Astrocyte (in vitro differentiated cells and primary cell): ENCODE data around the gene JHY. TPM values are rescaled to one million over a fixed set of nuclear protein-coding genes. Genes with fewer than 3 reads are reported as not detected.

Source experiments
- DNase-seq: peaks from one replicate; pipeline ENCODE4 v3.0.0-alpha.2; 2010; ENCODE audit warnings: low read depth
- FAIRE-seq: peaks from 2 replicates; lab custom pipeline; 2011; peaks lifted over from hg19 to GRCh38; lab: Jason Lieb, UNC
- H2AFZ ChIP-seq: 2 replicates; pipeline ENCODE4 v1.6.0; 2012; ENCODE audit warnings: low read depth, low read length, inconsistent platforms
- H3K27ac ChIP-seq: 2 replicates; pipeline ENCODE4 v1.5.1; 2011; ENCODE audit warnings: low read depth, low read length, inconsistent platforms
- H3K27me3 ChIP-seq: 2 replicates; pipeline ENCODE4 v1.6.0; 2011; ENCODE audit warnings: low read length, inconsistent platforms; ENCODE audit not compliant: insufficient read depth
- H3K36me3 ChIP-seq: 2 replicates; pipeline ENCODE4 v1.5.1; 2011; ENCODE audit warnings: low read length, inconsistent platforms; ENCODE audit not compliant: insufficient read depth
- H3K4me1 ChIP-seq: 2 replicates; pipeline ENCODE4 v1.5.1; 2011; ENCODE audit warnings: low read length, inconsistent platforms; ENCODE audit not compliant: insufficient read depth
- H3K4me2 ChIP-seq: 2 replicates; pipeline ENCODE4 v1.6.0; 2012; ENCODE audit warnings: low read length, inconsistent platforms
- H3K4me3 ChIP-seq: 2 replicates; pipeline ENCODE4 v1.5.1; 2011; ENCODE audit warnings: low read depth, mild to moderate bottlenecking, low read length, inconsistent platforms; ENCODE audit not compliant: insufficient read depth
- H3K79me2 ChIP-seq: 2 replicates; pipeline ENCODE4 v1.6.0; 2012; ENCODE audit warnings: mild to moderate bottlenecking, low read length, inconsistent platforms; ENCODE audit not compliant: insufficient read depth
- H3K9ac ChIP-seq: 2 replicates; pipeline ENCODE4 v1.6.0; 2012; ENCODE audit warnings: mild to moderate bottlenecking, low read length, inconsistent platforms
- H3K9me3 ChIP-seq: 2 replicates; pipeline ENCODE4 v1.5.1; 2012; ENCODE audit warnings: low read depth, mild to moderate bottlenecking, low read length, inconsistent platforms; ENCODE audit not compliant: insufficient read depth
- H4K20me1 ChIP-seq: 2 replicates; pipeline ENCODE4 v1.6.0; 2012; ENCODE audit warnings: low read length, inconsistent platforms; ENCODE audit not compliant: insufficient read depth
- H3K27ac Mint-ChIP-seq: one replicate; pipeline ENCODE4 v1.8.0; 2021; ENCODE audit warnings: mild to moderate bottlenecking, mixed read lengths; ENCODE audit not compliant: unreplicated experiment
- H3K27me3 Mint-ChIP-seq: one replicate; pipeline ENCODE4 v1.8.0; 2021; ENCODE audit warnings: low read depth, mixed read lengths; ENCODE audit not compliant: unreplicated experiment
- H3K36me3 Mint-ChIP-seq: one replicate; pipeline ENCODE4 v1.8.0; 2021; ENCODE audit warnings: low read depth, mixed read lengths; ENCODE audit not compliant: unreplicated experiment
- H3K4me1 Mint-ChIP-seq: one replicate; pipeline ENCODE4 v1.8.0; 2021; ENCODE audit warnings: low read depth, mixed read lengths; ENCODE audit not compliant: unreplicated experiment
- H3K4me3 Mint-ChIP-seq: one replicate; pipeline ENCODE4 v1.8.0; 2021; ENCODE audit warnings: mild to moderate bottlenecking, moderate library complexity, mixed read lengths; ENCODE audit not compliant: unreplicated experiment
- H3K9me3 Mint-ChIP-seq: one replicate; pipeline ENCODE4 v1.8.0; 2021; ENCODE audit warnings: mild to moderate bottlenecking, mixed read lengths; ENCODE audit not compliant: unreplicated experiment
- EZH2 ChIP-seq: IDR thresholded peaks from 2 replicates; pipeline ENCODE4 v1.6.1; 2012; ENCODE audit warnings: mild to moderate bottlenecking, low read length, inconsistent platforms; ENCODE audit not compliant: insufficient read depth
- total RNA-seq: library from RNA; stranded (reverse); gene quantifications from 2 replicates; pipeline ENCODE4 v1.2.1, GENCODE V29; 2021
- TF ChIP-seq, protein P1 (sequence below): IDR thresholded peaks from 2 replicates; pipeline ENCODE4 v1.5.1; 2011; ENCODE audit warnings: low read depth, mild to moderate bottlenecking, inconsistent platforms, low read length, moderate library complexity; ENCODE audit not compliant: insufficient read depth

The JHY gene
- total RNA-seq, 1 donor from 2014 or later, result 2.7 TPM

DNA sequence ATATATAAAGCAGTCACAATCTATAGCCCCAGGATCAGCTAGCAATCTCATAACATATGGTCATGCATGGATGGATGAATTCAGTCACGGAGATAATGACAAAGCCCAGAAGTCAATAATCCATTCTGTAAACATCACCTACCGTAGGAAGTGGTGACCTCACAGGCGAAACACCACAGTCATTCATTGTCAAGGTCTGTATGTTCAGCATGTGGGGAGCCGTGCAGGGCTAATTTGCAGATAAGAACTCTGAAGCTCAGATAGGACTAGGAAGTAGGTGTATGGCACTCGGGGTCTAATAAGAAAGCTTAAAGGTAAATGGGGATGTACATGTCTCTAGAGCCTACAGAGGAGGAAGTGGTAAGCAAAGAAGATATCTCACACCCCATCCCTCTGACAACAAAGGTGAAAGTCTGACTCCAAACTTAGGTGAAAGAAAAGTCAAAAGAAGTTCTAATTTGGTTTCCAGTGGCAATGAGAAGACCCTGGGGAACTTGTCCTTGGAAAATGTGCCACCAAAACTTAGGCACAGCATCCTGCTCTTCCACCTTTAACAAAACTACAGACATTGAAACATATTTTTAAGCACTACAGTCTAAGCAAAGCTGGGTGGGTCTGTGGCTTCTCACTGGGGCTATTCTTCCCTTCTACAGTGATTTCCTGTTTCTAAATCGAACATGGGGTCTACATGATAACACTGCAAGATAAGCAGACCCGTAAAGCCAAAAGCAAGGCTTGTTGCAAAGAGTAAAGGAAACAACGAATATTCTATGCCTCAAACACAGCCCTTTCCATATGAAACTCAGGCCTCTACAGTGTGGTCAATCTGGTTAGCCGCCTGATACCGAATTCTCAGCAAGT is 39.0 kb upstream of the JHY start:
- TF ChIP-seq, protein P1, sequence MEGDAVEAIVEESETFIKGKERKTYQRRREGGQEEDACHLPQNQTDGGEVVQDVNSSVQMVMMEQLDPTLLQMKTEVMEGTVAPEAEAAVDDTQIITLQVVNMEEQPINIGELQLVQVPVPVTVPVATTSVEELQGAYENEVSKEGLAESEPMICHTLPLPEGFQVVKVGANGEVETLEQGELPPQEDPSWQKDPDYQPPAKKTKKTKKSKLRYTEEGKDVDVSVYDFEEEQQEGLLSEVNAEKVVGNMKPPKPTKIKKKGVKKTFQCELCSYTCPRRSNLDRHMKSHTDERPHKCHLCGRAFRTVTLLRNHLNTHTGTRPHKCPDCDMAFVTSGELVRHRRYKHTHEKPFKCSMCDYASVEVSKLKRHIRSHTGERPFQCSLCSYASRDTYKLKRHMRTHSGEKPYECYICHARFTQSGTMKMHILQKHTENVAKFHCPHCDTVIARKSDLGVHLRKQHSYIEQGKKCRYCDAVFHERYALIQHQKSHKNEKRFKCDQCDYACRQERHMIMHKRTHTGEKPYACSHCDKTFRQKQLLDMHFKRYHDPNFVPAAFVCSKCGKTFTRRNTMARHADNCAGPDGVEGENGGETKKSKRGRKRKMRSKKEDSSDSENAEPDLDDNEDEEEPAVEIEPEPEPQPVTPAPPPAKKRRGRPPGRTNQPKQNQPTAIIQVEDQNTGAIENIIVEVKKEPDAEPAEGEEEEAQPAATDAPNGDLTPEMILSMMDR, result no peak
- Histone ChIP-seq H3K9me3 (no peaks in the 10 kb centered on the region), H3K27ac (no peak overlapping the region), H3K27me3 (no peaks in the 10 kb centered on the region), H3K4me3 (no peak overlapping the region), H4K20me1 (no peaks in the 10 kb centered on the region), H2AFZ (no peak overlapping the region), H3K4me1 (no peaks in the 10 kb centered on the region), H3K79me2 (no peaks in the 10 kb centered on the region), H3K36me3 (no peaks in the 10 kb centered on the region), H3K9ac (no peak overlapping the region), H3K4me2 (no peak overlapping the region)
- DNase-seq (no peak), FAIRE-seq (no peak)
- H3K9me3 Mint-ChIP-seq, result peaks cover 3% of the 10 kb centered on the region
- H3K4me1 Mint-ChIP-seq, result peaks cover 1% of the 10 kb centered on the region
- peaks cover 6% of the 10 kb centered on the region for H3K27me3 Mint-ChIP-seq
- H3K4me3 Mint-ChIP-seq, result no peak overlapping the region
- H3K27ac Mint-ChIP-seq, result no peak overlapping the region
- no peaks in the 10 kb centered on the region for H3K36me3 Mint-ChIP-seq

DNA sequence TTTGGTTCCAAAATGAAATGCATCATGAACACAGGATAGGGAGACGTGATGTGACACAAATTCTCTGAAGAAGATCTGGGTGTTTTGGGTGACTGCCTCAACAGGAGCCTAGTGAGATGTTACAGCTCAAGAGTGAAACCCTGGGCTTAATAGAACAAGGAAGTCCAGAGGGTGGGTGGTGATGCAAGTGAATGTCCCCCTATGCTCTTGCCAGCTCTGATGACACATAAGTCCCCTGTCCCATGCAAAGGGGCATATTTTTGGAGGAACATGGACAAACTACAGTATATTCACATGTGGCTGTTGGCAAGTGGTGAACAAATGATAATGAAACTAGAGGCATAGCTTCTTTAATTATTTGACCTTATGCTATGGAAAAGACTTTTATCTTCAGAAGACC is 35.1 kb upstream of the JHY start:
- H2AFZ ChIP-seq, result no peak overlapping the region
- no peaks in the 10 kb centered on the region for H3K36me3 ChIP-seq
- Mint-ChIP-seq H3K36me3 (no peaks in the 10 kb centered on the region), H3K9me3 (no peaks in the 10 kb centered on the region), H3K27me3 (peaks cover 6% of the 10 kb centered on the region), H3K4me3 (no peak overlapping the region), H3K4me1 (peaks cover 16% of the 10 kb centered on the region), H3K27ac (no peak overlapping the region)
- H3K4me3 ChIP-seq, result no peak overlapping the region
- no peak for TF ChIP-seq EZH2
- TF ChIP-seq, protein P1, result no peak
- H3K4me1 ChIP-seq, result peaks cover 17% of the 10 kb centered on the region
- H4K20me1 ChIP-seq, result no peaks in the 10 kb centered on the region
- H3K27me3 ChIP-seq, result no peaks in the 10 kb centered on the region
- FAIRE-seq (no peak), DNase-seq (no peak)
- H3K4me2 ChIP-seq, result no peak overlapping the region
- no peak overlapping the region for H3K27ac ChIP-seq
- no peak overlapping the region for H3K9ac ChIP-seq
- H3K79me2 ChIP-seq, result no peaks in the 10 kb centered on the region
- H3K9me3 ChIP-seq, result no peaks in the 10 kb centered on the region

GRCh38 chr11:122848186-122848585 is 34.4 kb upstream of the JHY start:
- no peaks in the 10 kb centered on the region for H3K9me3 Mint-ChIP-seq

More at GRCh38 chr11:122848186-122848585, 34.4 kb upstream of the JHY start:
- Histone ChIP-seq H3K4me2 (no peak overlapping the region), H3K27ac (no peak overlapping the region), H3K36me3 (no peaks in the 10 kb centered on the region), H3K4me3 (no peak overlapping the region), H3K79me2 (no peaks in the 10 kb centered on the region), H4K20me1 (no peaks in the 10 kb centered on the region), H3K9ac (no peak overlapping the region), H3K4me1 (peaks cover 21% of the 10 kb centered on the region), H3K9me3 (no peaks in the 10 kb centered on the region), H2AFZ (no peak overlapping the region), H3K27me3 (no peaks in the 10 kb centered on the region)
- Mint-ChIP-seq H3K27me3 (no peaks in the 10 kb centered on the region), H3K4me3 (no peak overlapping the region), H3K4me1 (peaks cover 19% of the 10 kb centered on the region), H3K27ac (no peak overlapping the region), H3K36me3 (no peaks in the 10 kb centered on the region)
- no peak for FAIRE-seq
- TF ChIP-seq, protein P1, result no peak
- TF ChIP-seq EZH2, result no peak
- DNase-seq, result no peak
